ENCODE measurements around the gene CFAP410.

GRCh38 chr21:44325386-44326271 is 13.6 kb downstream of the CFAP410 start:
- TF ChIP-seq CTCF (IDR thresholded peaks at IDR 0.05), result no peak
- no peak for TF ChIP-seq POLR2A (IDR thresholded peaks at IDR 0.05)
- no peak for TF ChIP-seq POLR2AphosphoS5 (IDR thresholded peaks at IDR 0.05)

Data from breast epithelium (tissue), 3 donors.